GM19193 (cell line): ENCODE data around the gene CA14.

Source experiments
- POLR2A ChIP-seq: IDR thresholded peaks from 4 replicates; pipeline ENCODE4 v1.6.1; 2011; ENCODE audit not compliant: insufficient read depth, insufficient read length; ENCODE audit errors: extremely low read depth

The CA14 gene

DNA sequence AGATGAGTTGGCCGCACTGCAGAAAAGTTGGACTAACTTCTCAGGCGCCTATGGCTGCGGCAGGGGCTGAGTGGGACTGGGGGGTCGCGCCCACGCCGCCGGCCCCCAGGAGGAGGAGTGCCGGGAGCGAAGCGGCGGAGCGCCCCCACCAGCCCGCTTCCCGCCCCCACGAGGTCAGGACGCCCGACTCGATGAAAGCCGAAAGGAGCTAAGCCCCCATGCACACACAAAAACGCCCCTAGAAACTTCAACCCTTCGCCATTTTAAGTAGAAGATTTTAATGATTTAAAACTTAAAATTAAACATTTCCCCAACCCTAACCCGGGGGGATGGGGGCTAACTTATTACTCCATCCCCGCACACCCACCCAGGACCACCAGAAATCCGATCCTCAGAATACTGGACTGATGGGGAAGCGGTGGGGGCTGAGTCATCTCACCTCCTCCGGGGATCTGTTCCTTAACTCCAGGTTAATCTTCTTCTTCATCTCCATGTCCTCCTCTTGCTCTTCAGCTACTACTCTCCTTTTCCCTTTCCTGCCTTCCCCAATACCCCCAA lies 22.2 kb upstream of the CA14 start:
- no peak for TF ChIP-seq POLR2A

DNA sequence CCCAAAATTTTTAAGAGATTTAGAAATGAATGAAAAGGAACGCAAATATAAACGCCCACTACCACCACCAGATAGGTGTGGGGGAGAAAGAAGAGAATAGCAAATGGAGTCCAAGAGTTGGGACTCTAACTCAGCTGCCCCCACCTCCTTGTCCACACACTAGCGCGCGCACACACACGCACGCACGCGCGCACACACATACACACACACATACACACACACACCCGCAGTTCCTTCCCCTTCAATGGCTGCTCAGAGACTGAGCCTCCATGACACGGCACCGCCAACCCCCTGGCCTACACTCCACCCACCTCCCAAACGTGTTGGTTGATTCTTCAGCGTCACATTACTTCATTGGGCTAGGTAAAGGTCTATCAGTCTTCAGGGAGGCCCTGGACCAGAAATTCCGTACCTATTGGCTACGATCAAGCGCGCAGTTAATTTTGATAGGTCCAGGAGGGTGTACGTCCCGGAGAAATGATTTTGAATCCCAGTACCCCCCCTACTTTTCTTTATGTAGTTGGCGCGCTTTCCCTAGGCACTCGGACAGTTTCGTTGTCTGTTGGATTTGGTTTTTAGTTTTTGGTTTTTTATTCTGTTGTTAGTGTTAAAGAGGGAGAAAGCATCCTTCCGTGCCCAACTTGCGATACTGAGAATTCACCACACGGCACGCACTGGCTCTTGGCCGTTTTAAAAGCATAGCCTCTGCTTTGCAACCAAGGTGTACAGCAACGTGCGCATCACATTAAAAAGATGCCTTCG lies 21.5 kb upstream of the CA14 start, which contains the start of gene ANP32E:
Gene ANP32E, minus strand, starts transcription at position 261 of the 762 bp plus-strand sequence. CDS start 326 bp downstream, outside the sequence.
- TF ChIP-seq POLR2A, result peak; percentile 98

GRCh38 chr1:150236614-150237100 lies 20.9 kb upstream of the CA14 start:
- TF ChIP-seq POLR2A, result no peak

GRCh38 chr1:150237746-150238145 lies 19.8 kb upstream of the CA14 start:
- no peak for TF ChIP-seq POLR2A

DNA sequence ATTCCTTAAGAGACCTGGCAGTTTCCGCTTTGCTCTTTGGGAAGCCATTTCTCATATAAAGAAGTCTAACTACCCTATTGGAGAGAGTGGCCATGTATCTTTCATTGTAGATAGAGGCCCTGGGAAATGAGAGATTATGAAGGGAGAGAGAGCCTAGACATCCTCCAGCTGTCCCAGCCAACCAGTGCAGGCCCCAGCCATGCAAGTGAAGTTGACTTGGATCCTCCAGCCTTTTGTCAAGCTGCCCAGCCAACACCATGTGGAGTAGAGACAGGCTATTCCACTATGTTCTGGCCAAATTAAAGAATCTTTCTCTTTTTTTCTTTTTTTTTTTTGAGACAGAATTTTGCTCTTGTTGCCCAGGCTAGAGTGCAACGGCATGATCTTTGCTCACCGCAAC lies 14.6 kb upstream of the CA14 start:
- no peak for TF ChIP-seq POLR2A

GRCh38 chr1:150249936-150250335 lies 7.6 kb upstream of the CA14 start:
- no peak for TF ChIP-seq POLR2A

DNA sequence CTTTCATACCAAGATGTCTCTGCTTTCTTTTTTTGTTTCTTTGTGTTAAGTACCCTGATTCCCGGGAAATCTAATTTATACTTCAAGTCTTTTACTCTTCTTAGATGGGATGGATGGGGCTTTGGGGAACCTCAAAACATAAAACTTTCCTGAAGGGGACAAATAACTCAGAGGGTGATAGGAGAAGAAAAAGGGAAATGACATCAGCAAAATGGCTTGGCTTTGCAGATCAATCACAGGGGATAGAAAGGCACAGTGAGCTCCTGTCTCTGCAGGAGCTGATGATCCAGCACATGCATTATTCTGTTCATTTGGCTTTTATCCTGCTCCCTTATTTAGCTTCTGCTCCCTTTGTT lies 1.4 kb upstream of the CA14 start:
- no peak for TF ChIP-seq POLR2A

DNA sequence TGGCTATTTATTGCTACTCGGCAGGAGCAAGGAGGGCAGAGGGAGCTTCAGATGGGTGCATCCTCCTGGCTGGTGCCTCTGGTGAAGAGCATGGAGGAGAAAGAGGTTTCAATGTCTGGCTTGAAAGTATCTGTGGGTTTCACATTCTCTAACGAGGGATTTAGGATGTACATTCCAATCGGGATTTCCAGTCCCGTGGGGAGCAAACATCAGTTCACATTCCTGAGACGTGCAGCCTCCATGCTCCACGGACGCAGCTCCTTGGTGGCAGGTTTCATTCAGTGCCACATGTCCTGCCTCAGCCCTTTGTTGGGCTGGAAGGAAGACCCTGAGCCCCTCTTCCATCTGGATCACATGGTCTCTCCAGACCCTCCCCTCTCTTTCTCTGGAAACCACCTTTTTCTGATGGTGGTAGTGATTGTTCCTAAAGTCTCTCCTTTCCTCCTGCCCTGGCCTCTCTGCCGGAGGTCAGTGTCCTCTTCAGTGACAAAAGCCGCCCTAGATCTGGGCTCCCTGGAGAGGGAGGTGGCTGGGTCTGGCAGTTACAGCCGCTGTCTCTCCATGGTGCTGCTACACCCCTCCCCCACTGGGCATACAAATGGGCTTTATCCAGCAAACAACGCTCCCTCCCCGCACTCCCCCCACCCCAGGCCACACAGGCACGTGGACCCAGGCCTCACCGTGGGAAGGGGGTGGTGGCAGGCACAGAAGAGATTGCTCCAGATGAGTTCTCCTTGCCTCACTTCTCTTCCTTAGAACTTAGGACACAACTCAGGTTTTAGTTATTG lies 826 bp upstream of the CA14 start:
- no peak for TF ChIP-seq POLR2A

GRCh38 chr1:150259217-150259616 lies 1.6 kb downstream of the CA14 start:
- TF ChIP-seq POLR2A, result no peak

GRCh38 chr1:150259758-150260669 lies 2.4 kb downstream of the CA14 start:
- TF ChIP-seq POLR2A, result no peak

GRCh38 chr1:150261367-150261766 lies 3.8 kb downstream of the CA14 start:
- no peak for TF ChIP-seq POLR2A

GRCh38 chr1:150262388-150263320 lies 5.1 kb downstream of the CA14 start:
- TF ChIP-seq POLR2A, result no peak

DNA sequence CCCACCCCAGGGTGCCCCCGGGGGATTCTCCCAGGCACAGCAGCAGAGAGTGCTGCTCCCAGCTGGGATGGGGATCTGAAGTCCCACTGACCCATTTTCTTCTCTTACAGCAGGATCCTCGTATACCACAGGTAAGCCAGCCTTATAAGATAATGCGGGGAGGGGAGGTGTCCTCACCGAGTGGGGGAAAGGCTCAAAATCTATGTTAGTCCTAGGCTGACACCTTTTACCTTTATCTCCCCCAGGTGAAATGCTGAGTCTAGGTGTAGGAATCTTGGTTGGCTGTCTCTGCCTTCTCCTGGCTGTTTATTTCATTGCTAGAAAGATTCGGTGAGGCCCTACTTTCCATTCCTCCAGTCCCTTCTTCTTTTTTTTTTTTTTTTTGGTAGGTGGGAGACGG lies 6.0 kb downstream of the CA14 start:
- no peak for TF ChIP-seq POLR2A

- TF ChIP-seq POLR2A, result no peak
These were observed 10.3 kb downstream of the CA14 start for GRCh38 chr1:150267896-150268295.

DNA sequence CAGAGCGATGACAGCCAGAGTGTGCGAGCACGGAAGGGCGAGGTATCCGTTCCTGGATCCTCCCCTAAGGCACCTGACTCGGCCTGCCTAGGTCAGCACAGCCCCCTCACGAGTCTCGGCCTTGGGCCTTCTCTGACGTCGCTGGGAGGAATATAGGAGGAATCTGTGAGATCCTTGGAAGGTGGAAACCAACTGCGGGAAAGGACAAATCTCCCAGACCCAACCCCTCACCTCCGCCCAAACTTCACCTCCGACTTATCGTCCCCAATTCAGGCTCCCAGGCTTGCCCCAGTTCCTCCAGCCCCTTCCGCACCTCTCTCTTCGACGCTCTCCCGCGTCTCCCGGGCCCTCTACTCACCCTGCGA lies 10.7 kb downstream of the CA14 start:
- no peak for TF ChIP-seq POLR2A
